Activated CD4-positive, alpha-beta T cell treated with anti-CD3 and anti-CD28 coated beads, Interleukin-10, Interleukin-2, amounts not matched to agents 100 ng/mL and 50 ng/mL, durations not matched to agents 16 hours and 8 hours (primary cell): ENCODE results near the gene GRM5.

Experiments
- DNase-seq: peaks from one replicate; pipeline ENCODE4 v3.0.0-alpha.2; 2020

Gene GRM5

DNA sequence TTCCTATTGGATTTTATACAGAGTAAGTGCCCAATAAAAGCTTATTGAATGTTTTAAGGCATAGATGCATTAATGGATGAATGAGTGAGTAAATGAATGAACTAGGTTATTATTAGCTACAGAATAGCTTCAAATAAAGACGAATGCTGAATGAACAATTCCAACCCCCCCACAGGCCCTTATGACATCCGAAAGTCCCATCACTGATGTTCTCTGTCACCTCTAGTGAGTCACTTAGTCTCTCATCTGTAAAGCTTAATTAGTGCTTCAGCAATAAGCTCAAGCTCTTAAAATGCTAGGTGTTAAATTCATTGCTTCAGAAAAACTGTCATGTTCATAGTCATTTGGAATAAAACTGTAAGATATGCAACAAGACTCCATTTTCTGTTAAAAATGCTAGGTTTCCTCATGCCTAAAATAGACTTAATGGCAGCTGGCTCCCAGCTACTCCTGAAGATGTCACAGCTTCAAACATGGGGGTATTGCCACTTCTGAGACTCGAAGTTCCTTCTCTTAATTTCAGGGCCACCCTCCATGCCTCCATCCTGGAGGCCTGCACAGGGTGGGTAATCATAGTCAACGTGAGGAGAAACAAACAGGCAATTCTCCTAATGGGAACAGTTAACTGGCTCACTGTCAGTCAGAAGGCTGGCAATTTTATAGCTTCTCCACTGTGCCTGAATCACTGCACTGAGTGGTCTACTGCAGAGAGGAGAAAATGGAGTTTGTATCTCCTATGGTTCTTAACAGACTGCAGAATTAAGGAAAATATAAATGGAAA is 373.3 kb downstream of the GRM5 start:
- no peak for DNase-seq

DNA sequence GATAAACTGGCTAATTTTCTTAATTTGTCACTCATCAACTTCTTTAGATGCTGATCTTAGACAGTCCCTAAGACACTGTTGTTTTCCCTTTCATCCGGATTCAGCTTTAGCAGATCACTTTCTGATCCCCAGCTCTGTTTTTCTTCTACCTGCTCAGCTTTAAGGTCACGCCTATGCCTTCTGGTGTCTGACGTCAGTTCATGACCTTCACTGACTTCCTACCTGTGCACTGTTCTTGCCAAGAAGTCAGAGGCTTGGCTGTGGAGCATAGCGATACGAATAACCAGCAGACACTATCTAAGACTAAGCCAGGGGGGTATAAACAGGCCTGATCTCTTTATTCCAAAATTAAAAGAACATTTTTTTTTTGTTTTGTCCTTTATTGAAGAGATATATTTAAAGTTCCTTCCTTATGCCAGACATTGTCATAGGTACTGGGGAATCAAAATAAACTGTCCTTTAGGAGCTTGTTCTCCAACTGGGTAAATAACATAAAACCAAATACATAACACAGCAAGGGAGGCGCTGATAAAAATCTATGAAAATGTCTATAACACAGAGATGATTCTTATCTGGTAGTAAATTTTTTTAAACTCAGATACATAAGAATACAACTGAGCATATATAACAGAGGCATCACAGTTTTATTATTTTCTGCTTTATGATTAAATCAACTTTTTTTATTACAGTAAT is 376.1 kb downstream of the GRM5 start:
- DNase-seq = no peak

DNA sequence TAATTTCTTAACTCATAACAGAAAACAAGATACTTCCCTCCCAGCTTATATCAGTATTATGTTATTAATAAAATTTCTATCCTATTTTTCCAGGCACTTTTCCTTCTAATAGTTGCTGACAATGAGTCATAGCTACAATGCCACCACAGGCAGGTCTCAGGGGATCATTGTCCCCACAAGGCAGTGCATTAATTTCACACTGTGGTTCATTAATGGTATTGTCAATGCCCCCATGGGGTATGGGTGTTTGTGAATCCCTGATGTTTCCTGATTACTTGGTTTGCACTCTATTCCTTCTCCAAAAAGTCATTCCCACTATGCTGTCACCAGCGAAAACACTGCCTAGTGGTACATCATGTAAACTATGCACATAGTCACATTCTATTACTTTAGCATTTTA is 382.8 kb downstream of the GRM5 start:
- DNase-seq = no peak

DNA sequence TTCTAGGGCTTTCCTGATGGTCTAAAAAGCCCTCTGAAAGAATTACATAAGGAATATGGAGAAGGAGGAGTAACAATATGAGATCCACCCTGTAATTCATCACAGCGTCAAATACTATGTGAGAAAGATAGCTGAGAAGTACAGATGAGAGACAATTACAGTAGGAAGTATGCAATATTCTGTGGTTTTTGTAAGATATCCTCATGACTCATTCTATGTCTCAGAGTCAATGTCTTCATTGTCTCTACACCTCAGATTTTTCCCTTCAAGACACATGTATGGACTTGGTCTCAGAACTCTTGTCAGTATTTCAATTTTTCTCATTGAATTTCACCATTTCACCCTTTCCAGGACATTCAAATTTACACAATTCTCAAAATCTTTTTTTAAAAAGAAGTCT is 385.0 kb downstream of the GRM5 start:
- no peak for DNase-seq

DNA sequence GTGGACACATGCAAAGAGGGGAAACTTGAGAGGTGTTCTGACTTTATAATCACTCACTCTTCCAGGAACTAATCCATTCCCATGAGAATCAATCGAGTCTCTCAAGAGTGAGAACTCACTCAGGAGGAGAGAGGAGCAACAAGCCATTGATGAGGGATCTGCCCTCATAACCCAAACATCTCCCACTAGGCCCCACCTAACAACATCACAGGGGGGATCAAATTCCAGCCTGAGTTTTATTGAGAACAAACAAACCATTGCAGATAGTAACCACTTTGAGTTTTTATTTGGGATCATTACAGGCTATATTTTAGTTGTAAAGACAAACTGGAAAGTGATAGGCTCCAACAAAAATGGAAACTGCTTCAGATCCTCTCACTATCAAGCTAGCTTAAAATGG is 399.4 kb downstream of the GRM5 start:
- DNase-seq = no peak

DNA sequence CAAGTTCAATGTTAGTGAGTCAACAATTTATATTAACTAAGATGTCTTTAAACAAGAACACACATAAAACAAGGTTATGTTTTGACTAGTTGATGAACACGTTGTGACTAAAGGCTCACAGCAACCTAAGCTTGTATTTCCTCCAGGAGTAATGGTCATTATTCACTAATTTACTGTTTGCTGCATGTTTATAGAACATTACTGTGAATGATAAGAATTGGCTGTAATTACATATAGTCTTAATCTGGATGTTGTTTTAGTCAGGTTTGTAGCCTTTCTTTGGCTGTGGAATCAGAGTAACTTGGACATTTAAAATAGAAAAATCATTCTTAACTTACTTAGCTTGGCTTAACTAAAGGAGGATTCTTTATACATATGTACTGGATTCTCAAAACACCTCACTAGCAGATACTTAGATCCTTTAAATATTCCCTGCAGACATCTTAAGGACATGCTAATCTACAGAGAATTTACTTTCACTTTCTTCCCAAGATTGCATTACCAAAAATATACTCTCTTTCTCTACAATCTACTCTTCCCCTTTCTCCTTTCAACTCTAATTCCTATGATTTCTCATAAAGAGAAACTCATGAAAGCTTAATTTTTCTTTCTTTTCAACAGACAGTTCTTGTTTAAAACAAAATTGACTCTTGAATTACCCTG is 408.6 kb downstream of the GRM5 start:
- no peak for DNase-seq

DNA sequence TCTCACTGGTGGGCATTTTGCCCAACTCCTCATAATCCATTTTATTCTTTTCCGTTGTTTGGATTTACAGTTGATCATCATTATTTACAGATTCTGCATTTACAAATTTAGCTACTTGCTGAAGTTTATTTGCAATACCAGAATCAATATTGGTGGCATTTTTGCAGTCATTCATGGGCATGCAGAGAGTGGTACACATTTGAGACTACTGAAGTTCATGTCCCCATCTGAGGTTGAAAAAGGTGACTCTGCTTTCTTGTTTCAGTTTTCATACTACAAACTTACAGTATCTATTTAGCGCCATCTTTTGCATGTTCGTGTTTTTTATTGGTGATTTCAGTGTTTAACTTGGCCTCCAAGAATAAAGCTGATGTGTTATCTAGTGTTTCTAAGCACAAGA is 409.5 kb downstream of the GRM5 start:
- DNase-seq = no peak

DNA sequence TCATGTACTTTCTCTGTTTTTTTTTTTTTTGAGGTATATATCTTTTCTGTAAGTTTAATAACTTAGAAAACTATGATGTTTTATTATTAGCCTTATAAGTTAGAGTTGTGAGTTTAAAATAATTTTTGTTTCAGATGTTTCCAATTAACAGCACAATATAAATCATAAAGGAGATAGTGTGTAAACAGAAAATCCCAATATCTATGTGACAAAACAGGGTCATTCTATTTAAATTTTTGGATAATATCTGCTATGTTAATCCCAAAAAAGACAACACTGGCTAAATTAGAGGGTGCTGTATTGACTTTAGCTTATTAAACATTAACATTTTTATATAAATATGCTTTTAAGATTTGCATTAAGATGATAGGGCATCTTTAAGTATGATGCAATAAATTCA is 410.1 kb downstream of the GRM5 start:
- no peak for DNase-seq

DNA sequence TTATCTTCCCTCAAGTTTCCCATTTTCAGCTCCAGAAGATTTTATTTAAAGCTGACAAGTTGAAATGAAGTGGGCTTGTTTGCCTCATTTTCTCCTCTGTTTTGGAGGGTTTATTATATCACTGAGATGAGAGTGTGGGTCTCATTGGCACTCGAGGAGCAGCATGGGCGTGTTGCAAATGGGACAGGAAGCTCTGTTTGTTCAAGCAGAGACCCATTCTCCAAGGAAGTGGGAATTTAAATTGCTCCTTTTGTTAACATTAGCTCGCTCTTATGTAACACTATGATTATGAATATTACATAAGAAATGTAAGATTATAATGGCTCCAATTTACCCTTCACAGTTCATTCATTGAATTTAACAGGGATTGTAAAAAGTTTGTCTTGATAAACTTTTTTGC is 410.6 kb downstream of the GRM5 start:
- DNase-seq = no peak

DNA sequence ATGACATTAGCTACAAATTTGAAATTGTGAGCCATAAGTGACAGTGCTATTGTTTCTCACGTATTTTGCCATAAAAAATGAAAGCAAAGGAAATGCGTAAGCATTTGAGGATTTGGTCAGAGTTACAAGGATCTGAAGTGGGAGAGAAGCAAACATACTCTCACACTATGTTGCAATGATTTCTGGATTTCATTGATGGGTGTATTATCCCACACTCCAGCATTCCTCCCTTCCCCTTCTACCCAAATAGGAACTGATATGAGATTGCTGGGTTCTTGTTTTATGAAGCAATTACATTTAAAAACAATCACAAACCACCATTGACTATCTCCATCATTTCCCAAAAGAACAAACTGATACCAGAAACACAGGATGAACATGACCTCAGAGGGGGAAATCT is 414.2 kb downstream of the GRM5 start:
- no peak for DNase-seq

DNA sequence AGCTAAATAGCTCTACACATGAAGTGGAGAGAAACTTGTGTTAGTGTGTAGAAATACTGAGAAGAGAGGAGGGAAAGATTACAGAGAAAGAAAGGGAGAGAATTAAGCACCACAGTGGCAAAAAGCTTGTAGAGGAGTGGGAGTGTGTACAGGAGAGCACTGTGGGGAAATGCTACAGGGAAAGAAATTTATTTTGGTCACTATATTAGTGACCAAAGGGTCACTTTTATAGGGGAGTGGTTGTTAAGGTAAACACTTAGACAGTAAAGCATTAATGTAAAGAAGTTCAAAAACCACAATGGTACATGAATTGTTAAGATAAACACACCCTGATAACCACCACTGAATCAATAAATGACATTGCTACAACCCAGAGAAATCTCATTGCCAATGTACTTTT is 421.1 kb downstream of the GRM5 start:
- no peak for DNase-seq

DNA sequence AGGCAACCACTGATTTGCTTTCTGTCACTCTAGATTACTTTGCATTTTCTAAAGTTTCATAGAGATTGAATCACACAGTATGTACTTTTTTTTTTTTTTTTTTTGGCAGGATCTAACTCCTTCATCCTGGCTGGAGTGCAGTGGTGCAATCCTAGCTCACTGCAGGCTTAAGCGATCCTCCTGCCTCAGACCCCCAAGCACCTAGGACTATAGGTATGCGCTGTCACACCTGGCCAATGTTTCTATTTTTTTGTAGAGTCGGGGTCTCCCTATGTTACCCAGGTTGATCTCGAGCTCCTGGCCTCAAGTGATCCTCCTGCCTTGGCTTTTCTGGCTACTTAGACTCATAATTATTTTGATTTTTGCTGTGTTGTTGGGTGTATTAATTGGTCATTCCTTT is 433.6 kb downstream of the GRM5 start:
- DNase-seq = no peak

DNA sequence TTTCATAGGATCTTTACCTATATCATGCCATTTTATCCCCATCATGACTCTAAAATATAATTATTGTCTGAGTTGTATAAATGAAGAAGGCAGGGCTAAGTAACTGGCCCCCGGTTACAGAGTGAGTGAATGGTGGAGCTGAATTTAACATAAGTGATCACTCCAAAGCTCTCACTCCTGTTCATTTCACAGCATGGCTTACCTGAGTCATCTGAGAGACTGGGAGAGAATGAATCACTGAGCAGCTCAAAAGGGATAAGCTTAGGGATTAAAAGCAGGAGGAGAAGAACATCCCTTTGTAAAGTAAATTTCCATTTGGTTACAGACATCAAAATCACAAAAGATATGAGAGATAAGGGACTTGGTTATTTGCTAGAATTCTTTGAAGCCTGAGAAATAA is 434.3 kb downstream of the GRM5 start:
- no peak for DNase-seq

DNA sequence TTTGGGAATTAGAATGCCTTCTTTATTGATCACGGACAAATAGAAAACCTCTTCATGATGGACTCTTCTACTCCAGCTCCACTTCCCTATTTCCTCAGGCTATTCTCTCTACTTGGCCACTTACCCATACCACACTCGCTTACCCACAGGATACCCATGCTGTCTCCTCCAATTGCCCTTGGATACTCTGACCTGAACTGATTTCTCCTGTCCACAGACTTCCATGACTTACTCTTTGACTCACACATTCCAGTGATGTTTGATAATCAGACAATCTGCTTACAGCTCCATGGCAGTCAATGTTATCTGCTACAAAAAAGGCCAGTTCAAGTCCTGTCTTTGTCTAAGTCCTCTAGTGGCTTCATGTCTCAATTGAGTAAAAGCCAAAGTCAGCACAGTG is 436.3 kb downstream of the GRM5 start:
- no peak for DNase-seq

DNA sequence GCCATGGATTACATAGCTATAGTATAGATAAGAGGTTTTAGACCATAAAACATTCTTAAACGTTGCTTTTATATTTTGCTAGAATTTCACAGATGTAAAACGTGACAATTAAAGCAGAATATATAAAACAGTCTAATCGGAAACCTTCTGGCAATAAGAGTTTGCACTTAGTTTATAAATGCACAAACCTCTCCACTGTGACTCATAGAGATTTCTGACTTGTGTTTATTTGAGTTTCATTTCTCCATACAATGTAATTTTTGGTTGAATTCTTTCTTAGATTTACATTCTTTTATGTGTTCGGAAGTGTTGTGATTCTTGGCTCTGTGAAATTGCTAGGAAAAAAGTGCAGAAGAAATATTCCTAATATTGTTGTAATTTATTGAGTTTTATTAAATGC is 439.6 kb downstream of the GRM5 start:
- no peak for DNase-seq

DNA sequence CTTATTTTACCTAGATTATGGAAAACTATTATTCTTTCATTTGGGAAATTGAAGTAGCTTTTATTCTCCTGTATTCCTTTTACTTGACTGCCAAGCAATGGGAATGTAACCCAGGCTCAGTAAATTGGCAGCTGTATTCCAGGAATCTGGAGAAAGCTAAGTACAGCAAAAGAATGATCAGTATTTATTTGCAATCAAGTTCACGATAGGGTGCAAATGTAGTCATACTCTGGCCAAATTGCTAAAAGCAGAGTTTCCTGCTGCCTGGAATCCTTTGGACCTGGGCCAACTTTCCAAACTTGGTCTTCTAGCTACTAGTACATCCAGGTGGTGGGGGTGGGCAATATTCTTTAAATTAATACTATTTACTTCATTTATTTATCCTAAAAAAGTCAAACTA is 442.3 kb downstream of the GRM5 start:
- no peak for DNase-seq

DNA sequence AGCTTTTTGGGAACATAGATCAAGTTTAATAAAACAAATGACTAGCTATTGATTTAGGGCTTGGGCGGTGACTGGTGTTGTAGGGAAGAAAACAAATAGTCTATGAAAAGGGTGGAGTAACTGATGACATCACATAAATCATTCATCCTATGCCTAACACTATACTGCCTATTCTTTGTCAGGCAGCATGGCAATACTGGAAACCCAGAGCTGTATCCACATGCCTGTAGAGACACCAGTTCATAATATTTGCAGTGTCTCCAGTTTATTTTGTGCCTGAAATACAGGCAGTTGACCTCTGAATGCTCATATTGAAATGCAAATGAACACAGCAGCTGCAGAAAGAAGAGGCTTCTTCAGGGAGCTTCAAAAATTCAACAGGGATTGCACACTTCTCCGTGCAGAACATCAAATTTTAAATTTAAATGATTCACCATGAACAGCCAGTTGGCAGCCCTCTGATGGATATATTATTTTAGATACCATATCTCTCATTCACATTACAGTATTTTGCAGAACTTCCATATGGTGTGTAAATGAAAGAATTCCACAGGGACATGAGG is 445.1 kb downstream of the GRM5 start:
- no peak for DNase-seq

DNA sequence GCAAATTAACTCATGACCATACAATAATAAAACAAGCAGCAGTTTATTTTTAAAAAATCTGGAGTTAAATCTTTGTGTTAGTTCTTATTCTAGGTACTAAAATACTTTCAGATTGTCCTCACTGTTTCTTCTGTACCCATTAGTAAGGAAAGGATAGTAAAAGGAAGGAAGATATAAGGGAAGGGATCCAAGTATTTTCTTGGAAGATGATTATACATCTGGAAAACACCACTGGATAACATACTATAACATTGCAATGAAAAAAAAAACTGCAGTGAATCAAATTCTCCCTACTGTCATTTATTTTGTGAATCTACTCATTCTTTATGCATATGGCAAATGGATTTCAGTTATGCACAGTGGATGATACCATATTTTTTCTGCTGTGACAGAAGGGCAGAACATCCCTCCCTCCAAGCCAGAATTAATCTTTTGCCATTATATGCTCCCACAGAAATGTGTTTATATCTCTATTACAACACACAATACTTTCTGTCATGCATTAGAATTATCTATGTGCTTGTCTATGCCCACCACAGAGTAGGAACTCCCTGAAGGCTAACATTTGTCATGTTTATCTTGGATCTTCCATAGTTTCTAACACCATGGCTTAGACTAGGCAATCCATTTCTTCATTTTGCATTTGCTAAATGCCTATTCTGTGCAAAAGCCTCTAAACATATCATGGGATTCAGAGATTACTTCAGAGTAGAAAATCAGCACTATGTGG is 446.0 kb downstream of the GRM5 start:
- no peak for DNase-seq

DNA sequence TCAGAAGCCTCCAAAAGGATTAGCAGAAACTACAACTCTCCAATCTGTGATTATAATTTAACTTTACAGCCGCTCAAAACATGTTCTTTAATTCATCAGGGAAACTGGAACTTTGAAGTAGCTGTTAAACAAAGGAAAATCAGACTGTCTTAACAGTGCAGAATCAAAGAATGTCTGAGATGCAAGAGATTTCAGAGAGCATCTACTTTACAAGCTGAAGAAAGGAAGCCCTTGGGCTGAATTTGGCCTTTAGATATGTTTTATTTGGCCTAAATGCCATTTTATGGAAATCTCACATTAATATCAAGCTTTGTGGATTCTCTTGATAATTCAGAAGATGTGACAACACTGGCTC is 446.7 kb downstream of the GRM5 start:
- no peak for DNase-seq

DNA sequence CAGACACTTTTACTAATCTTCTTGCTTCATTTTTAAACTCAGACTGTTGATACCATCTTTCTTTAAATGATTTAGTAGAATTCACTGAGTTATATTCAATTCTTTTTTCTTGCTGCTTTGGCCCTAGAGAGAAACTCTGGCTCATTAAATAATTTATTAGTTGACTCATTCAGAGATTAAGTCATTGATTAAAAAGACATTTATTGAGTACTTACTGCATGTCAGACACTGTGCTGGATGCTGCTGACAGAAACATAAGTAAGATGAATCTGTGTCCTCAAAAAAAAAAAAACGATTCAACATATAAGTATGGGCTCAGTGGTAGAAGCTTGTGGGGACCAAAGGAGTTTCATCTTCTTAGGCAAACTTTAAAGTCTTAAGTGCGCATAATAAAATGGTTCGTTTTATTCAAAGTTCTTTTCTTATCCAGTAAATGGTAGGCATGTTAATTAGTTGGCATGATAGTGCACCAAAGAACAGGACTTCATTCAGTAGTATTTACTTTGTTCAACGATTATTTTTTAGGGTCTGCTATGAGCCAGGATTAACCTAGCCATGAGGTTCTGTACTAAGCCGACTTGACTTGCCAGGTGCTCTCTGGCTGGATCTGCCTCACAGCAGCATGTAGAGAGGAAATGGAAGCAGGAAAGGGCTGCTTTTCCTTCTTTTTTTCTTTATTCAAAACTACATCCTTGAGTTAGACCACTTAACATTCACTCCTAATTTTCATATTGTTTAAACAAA is 447.3 kb downstream of the GRM5 start:
- DNase-seq = no peak

DNA sequence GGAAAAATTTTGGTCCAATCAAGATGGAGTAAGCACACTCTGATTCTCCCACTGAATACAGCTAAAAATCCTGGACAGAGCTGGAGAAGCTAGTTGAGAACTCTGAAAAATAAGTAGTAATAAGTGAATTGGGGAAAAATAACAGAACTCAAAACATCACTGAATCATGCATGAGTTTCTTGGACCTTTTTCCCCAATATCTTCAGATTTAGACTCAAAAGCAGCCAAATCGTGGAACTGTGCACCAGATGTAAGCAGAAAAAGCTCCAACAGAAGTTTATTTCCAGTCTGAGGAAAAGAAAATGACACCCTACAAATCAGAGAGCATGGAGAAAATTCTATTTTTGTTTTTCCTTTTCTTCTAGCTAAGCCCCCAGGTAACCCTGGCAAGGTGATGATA is 448.6 kb downstream of the GRM5 start:
- no peak for DNase-seq

DNA sequence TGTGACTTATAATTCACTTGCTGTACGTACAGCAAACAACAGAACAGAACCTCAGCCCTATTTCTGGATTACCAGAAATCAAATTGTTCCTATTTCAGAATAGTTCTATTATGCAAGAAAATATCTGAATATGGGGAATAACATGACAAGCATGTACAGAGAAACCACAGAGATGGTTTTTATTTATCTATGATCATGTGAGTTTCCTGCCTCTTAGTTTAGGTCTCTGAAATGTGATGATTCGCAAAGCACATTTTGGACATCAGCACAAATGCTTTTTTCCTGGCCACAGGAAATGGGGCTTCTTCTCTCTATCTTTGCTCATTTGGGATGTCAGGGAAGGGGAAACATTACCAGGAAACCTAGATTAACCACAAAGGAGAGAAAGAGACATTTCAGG is 461.5 kb downstream of the GRM5 start:
- DNase-seq = no peak
